Parathyroid adenoma (tissue), 2 donors: ENCODE results near the gene UBAP1L.
"Not testable (repeated sequence)": the region's sequence is repeated elsewhere in the genome, so short reads cannot be mapped to it uniquely, and the experiment has no call there.

ENCODE experiments used
- H2AFZ ChIP-seq: fragments of 300-600 bp; sonication (generic); one replicate; pipeline ENCODE4 v1.7.0; 2017; ENCODE audit warnings: antibody characterized with exemption, mild to moderate bottlenecking
- H3K27ac ChIP-seq: fragments of 300-600 bp; sonication (generic); one replicate; pipeline ENCODE4 v1.7.0; 2017
- H3K27me3 ChIP-seq: fragments of 300-600 bp; sonication (generic); one replicate; pipeline ENCODE4 v1.7.0; 2017; ENCODE audit warnings: low read length; ENCODE audit not compliant: control insufficient read depth, insufficient read depth
- H3K36me3 ChIP-seq: fragments of 300-600 bp; sonication (generic); one replicate; pipeline ENCODE4 v1.7.0; 2017; ENCODE audit warnings: low read length; ENCODE audit not compliant: control insufficient read depth, insufficient read depth
- H3K4me1 ChIP-seq: fragments of 300-600 bp; sonication (generic); one replicate; pipeline ENCODE4 v1.7.0; 2017; ENCODE audit warnings: control low read depth
- H3K4me2 ChIP-seq: fragments of 300-600 bp; sonication (generic); one replicate; pipeline ENCODE4 v1.7.0; 2017; ENCODE audit warnings: low read length
- H3K4me3 ChIP-seq: fragments of 300-600 bp; sonication (generic); one replicate; pipeline ENCODE4 v1.7.0; 2017; ENCODE audit warnings: low read depth, low read length
- H3K79me2 ChIP-seq: fragments of 300-600 bp; sonication (generic); one replicate; pipeline ENCODE4 v1.7.0; 2017; ENCODE audit warnings: control low read depth
- H3K9ac ChIP-seq: fragments of 300-600 bp; sonication (generic); one replicate; pipeline ENCODE4 v1.7.0; 2017; ENCODE audit warnings: mild to moderate bottlenecking
- H3K9me3 ChIP-seq: fragments of 300-600 bp; sonication (generic); one replicate; pipeline ENCODE4 v1.7.0; 2017; ENCODE audit warnings: low read length; ENCODE audit not compliant: control insufficient read depth
- TF ChIP-seq, protein P1 (sequence below): fragments of 300-600 bp; sonication (generic); IDR thresholded peaks from one replicate; pipeline ENCODE4 v1.7.0; 2017; ENCODE audit warnings: antibody characterized with exemption, mild to moderate bottlenecking
- donor health status: primary hyperparathyroidism.

UBAP1L gene

DNA sequence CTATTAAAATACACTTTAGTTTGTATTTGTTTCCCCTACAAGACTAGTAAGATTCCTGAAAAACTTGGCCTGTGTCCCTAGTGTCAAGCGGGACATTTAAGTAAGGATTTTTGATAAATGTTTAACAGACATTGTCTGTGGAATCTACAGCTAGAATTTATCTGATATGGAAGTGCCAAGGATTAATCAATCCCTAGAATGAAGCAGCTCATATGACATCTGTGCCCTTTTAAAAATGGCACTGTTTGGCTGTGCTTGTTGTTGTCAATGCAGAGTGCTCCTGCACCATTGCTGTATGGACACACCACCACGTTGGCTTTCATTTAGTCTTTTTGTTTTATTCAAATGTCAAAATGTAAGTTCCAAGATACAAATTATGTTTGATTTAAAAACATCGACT, 32.9 kb upstream of the UBAP1L start:
- Histone ChIP-seq H3K27ac (no peak overlapping the region), H3K4me3 (no peak overlapping the region), H3K79me2 (no peaks in the 10 kb centered on the region), H2AFZ (no peak overlapping the region), H3K9ac (no peak overlapping the region), H3K4me2 (no peak overlapping the region), H3K9me3 (no peaks in the 10 kb centered on the region), H3K27me3 (no peaks in the 10 kb centered on the region), H3K36me3 (no peaks in the 10 kb centered on the region), H3K4me1 (no peaks in the 10 kb centered on the region)
- TF ChIP-seq, protein P1, sequence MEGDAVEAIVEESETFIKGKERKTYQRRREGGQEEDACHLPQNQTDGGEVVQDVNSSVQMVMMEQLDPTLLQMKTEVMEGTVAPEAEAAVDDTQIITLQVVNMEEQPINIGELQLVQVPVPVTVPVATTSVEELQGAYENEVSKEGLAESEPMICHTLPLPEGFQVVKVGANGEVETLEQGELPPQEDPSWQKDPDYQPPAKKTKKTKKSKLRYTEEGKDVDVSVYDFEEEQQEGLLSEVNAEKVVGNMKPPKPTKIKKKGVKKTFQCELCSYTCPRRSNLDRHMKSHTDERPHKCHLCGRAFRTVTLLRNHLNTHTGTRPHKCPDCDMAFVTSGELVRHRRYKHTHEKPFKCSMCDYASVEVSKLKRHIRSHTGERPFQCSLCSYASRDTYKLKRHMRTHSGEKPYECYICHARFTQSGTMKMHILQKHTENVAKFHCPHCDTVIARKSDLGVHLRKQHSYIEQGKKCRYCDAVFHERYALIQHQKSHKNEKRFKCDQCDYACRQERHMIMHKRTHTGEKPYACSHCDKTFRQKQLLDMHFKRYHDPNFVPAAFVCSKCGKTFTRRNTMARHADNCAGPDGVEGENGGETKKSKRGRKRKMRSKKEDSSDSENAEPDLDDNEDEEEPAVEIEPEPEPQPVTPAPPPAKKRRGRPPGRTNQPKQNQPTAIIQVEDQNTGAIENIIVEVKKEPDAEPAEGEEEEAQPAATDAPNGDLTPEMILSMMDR, result no peak

DNA sequence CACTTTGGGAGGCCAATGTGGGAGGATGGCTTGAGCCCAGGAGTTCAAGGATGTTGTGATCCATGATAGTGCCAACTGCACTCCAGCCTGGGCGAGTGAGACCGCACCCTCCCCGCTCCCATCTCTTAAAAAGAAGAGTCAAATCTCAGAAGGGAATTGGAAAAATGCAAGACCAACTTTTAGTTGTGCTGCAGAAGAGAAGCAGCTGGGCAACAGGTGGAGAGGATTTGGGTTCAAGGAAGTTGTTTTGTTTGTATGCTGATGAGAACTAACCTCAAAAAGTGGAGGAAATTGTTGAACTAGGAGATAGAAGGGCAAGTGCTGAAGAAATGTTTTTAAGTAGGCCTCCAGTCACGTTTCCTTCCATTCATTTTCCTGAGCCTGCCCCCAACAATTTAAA, 31.4 kb upstream of the UBAP1L start:
- Histone ChIP-seq H2AFZ (no peak overlapping the region), H3K79me2 (no peaks in the 10 kb centered on the region), H3K4me2 (no peak overlapping the region), H3K4me1 (no peaks in the 10 kb centered on the region), H3K27me3 (no peaks in the 10 kb centered on the region), H3K9me3 (no peaks in the 10 kb centered on the region), H3K36me3 (no peaks in the 10 kb centered on the region), H3K9ac (no peak overlapping the region), H3K27ac (no peak overlapping the region), H3K4me3 (no peak overlapping the region)
- TF ChIP-seq, protein P1, result no peak

DNA sequence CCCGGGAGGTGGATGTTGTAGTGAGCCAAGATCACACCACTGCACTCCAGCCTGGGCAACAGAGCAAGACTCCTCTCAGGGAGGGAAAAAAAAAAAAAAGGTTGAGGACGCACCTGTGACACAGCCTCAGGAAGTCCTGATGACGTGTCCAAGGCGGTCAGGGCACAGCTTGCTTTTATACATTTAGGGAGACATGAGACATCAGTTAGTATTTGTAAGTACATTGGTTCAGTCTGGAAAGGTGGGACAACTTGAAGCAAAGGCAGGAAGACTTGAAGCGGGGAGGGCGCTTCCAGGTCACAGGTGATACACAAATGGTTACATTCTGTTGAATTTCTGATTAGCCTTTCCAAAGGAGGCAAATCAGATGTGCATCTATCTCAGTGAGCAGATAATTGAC, 23.6 kb upstream of the UBAP1L start:
- H3K36me3 ChIP-seq, H2AFZ ChIP-seq, H3K9ac ChIP-seq, H3K4me2 ChIP-seq, H3K9me3 ChIP-seq, H3K27me3 ChIP-seq, H3K4me1 ChIP-seq, H3K4me3 ChIP-seq, H3K27ac ChIP-seq, H3K79me2 ChIP-seq: not testable (repeated sequence)

DNA sequence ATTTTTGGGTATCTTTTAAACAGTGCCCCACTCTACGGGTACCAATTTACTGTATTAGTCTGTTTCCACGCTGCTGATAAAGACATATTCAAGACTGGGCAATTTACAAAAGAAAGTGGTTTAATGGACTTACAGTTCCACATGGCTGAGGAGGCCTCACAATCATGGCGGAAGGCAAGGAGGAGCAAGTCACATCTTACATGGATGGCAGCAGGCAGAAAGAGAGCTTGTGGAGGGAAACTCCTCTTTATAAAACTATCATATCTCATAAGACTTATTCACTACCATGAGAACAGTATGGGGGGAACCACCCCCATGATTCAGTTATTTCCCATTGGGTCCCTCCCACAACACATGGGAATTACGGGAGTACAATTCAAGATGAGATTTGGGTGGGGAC, 22.9 kb upstream of the UBAP1L start:
- H3K27ac ChIP-seq, H3K27me3 ChIP-seq, H3K4me3 ChIP-seq, H3K4me2 ChIP-seq, H3K9me3 ChIP-seq, H3K36me3 ChIP-seq, H3K79me2 ChIP-seq, H3K9ac ChIP-seq, H2AFZ ChIP-seq, H3K4me1 ChIP-seq: not testable (repeated sequence)

DNA sequence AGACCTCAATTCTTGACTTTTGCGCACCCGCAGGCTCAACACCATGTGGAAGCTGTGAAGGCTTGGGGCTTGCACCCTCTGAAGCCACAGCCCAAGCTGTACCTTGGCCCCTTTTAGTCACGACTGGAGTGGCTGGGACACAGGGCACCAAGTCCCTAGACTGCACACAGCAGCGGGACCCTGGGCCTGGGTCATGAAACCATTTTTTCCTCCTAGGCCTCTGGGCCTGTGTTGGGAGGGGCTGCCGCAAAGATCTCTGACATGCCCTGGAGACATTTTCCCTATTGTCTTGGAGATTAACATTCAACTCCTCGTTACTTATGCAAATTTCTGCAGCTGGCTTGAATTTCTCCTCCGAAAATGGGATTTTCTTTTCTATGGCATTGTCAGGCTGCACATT, 22.1 kb upstream of the UBAP1L start:
- H3K9me3 ChIP-seq, H3K27me3 ChIP-seq, H3K4me3 ChIP-seq, H3K9ac ChIP-seq, H3K4me2 ChIP-seq, H3K27ac ChIP-seq, H2AFZ ChIP-seq, H3K4me1 ChIP-seq, H3K79me2 ChIP-seq, H3K36me3 ChIP-seq: not testable (repeated sequence)

DNA sequence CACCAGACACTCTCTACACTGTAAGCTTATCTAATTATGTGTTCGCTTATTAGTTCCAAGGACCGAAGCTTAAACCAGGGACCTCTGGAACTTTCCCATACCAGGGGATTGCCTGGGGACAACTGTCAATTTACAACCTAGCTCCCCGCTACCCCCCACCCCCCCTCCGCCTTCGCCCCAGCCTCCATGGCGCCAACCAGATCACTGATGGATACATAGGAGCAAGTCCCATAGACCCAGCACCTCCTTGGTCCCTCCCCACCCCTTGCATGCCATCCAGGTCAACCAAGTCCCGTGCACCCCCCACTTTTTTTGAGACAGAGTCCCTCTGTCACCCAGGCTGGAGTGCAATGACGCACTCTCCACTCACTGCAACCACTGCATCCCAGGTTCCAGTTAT, 19.5 kb upstream of the UBAP1L start:
- no peak overlapping the region for H3K4me2 ChIP-seq
- H3K4me3 ChIP-seq, result no peak overlapping the region
- H3K27me3 ChIP-seq, result no peaks in the 10 kb centered on the region
- H2AFZ ChIP-seq, result peak overlapping the region; percentile 80
- no peaks in the 10 kb centered on the region for H3K36me3 ChIP-seq
- H3K9ac ChIP-seq, result no peak overlapping the region
- no peaks in the 10 kb centered on the region for H3K9me3 ChIP-seq
- no peak overlapping the region for H3K27ac ChIP-seq
- peaks cover 4% of the 10 kb centered on the region for H3K4me1 ChIP-seq
- TF ChIP-seq, protein P1, result no peak
- H3K79me2 ChIP-seq, result peaks cover 13% of the 10 kb centered on the region
